ENCODE results near the gene AOC3.
"Not testable (repeated sequence)": the region's sequence is repeated elsewhere in the genome, so short reads cannot be mapped to it uniquely, and the experiment has no call there.

The AOC3 gene

GRCh38 chr17:42844761-42845555 is 6.0 kb upstream of the AOC3 start:
- DNase-seq = no peak

GRCh38 chr17:42845556-42845917 is 5.5 kb upstream of the AOC3 start:
- DNase-seq = no peak

- peak; percentile 16 for DNase-seq
Observed at GRCh38 chr17:42845918-42846593, 4.9 kb upstream of the AOC3 start.

GRCh38 chr17:42846594-42847280 is 4.3 kb upstream of the AOC3 start:
- DNase-seq = no peak

GRCh38 chr17:42848093-42848492 is 2.9 kb upstream of the AOC3 start:
- DNase-seq = no peak

- no peak for DNase-seq
Observed at GRCh38 chr17:42849031-42849430, 2.0 kb upstream of the AOC3 start.

- DNase-seq = no peak
Observed at GRCh38 chr17:42849451-42850181, 1.4 kb upstream of the AOC3 start.

GRCh38 chr17:42851371-42852240 is 607 bp downstream of the AOC3 start:
- DNase-seq = not testable (repeated sequence)

- DNase-seq = no peak
Observed at GRCh38 chr17:42852351-42852750, 1.4 kb downstream of the AOC3 start.

GRCh38 chr17:42853004-42853403 is 2.0 kb downstream of the AOC3 start:
- no peak for DNase-seq

GRCh38 chr17:42853597-42853967 is 2.6 kb downstream of the AOC3 start:
- no peak for DNase-seq

- DNase-seq = no peak
Observed at GRCh38 chr17:42853968-42854790, 3.2 kb downstream of the AOC3 start.

- DNase-seq = no peak
Observed at GRCh38 chr17:42855048-42855596, 4.1 kb downstream of the AOC3 start.

GRCh38 chr17:42856093-42856492 is 5.1 kb downstream of the AOC3 start:
- DNase-seq = not testable (repeated sequence)

- not testable (repeated sequence) for DNase-seq
Observed at GRCh38 chr17:42856516-42856915, 5.5 kb downstream of the AOC3 start.

GRCh38 chr17:42857389-42857788 is 6.4 kb downstream of the AOC3 start:
- DNase-seq = no peak

- DNase-seq = no peak
Observed at GRCh38 chr17:42865638-42866094, 14.7 kb downstream of the AOC3 start.

- DNase-seq = no peak
Observed at GRCh38 chr17:42866216-42866615, 15.2 kb downstream of the AOC3 start.

- no peak for DNase-seq
Observed at GRCh38 chr17:42866631-42867575, 15.9 kb downstream of the AOC3 start.
